BLaER1 (cell line): Measurements from ENCODE around the gene ITGA8.

Source experiments
- H3K27ac ChIP-seq: shearing (Covaris generic); formaldehyde crosslinking; 2 replicates; pipeline ENCODE4 v1.8.1; 2022
- H3K27me3 ChIP-seq: shearing (Covaris generic); formaldehyde crosslinking; 2 replicates; pipeline ENCODE4 v1.8.1; 2022
- H3K36me3 ChIP-seq: shearing (Covaris generic); formaldehyde crosslinking; 2 replicates; pipeline ENCODE4 v1.8.1; 2022
- H3K4me1 ChIP-seq: shearing (Covaris generic); formaldehyde crosslinking; 2 replicates; pipeline ENCODE4 v1.8.1; 2022
- H3K4me2 ChIP-seq: shearing (Covaris generic); formaldehyde crosslinking; 2 replicates; pipeline ENCODE4 v1.8.1; 2022
- H3K4me3 ChIP-seq: shearing (Covaris generic); formaldehyde crosslinking; 2 replicates; pipeline ENCODE4 v1.8.1; 2022
- H3K9ac ChIP-seq: shearing (Covaris generic); formaldehyde crosslinking; 2 replicates; pipeline ENCODE4 v1.8.1; 2022
- H3K9me3 ChIP-seq: shearing (Covaris generic); formaldehyde crosslinking; 2 replicates; pipeline ENCODE4 v1.8.1; 2022
- H4K20me1 ChIP-seq: shearing (Covaris generic); formaldehyde crosslinking; 2 replicates; pipeline ENCODE4 v1.8.1; 2022
- Cebpa-rat ChIP-seq: shearing (Covaris generic); IDR thresholded peaks from 2 replicates; pipeline ENCODE4 v1.8.1; 2022

Gene ITGA8

DNA sequence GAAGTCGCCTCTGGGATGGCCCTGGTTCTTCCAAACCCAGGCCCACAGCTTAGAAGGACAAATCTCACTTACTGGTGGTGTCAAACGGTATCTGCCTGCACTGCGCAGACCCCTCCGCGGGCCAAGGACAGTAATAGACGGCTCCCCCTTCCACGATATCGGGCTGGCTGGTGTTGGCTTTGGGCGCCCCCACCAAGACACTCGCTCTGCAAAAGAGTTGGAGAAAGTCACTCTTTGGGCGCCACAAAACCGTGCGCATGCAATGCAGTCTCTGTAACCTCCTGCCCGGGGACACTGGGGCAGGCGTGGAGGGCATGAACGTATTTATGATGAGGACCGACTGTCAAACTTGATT, 1.1 kb downstream of the ITGA8 start:
- TF ChIP-seq Cebpa-rat: no peak
- Histone ChIP-seq H3K27me3 (no peaks in the 10 kb centered on the region), H3K9me3 (no peaks in the 10 kb centered on the region), H4K20me1 (no peaks in the 10 kb centered on the region), H3K36me3 (peaks cover 17% of the 10 kb centered on the region; the same call in 1 of the 2 replicates), H3K4me2 (peak overlapping the region; percentile 87), H3K4me3 (peak overlapping the region; percentile 90), H3K27ac (peak overlapping the region; percentile 65), H3K4me1 (peaks cover 57% of the 10 kb centered on the region), H3K9ac (peak overlapping the region; percentile 75)

- no peak for TF ChIP-seq Cebpa-rat
- H3K27ac ChIP-seq: 0 out of 2 replicates have a peak overlapping the region, but pooled peaks have one; percentile 3
- peaks cover 46% of the 10 kb centered on the region for H3K36me3 ChIP-seq
- no peaks in the 10 kb centered on the region for H3K9me3 ChIP-seq
- H3K4me1 ChIP-seq: peaks cover 56% of the 10 kb centered on the region
- H3K4me3 ChIP-seq: peak overlapping the region; percentile 90
- peak overlapping the region; percentile 87 for H3K4me2 ChIP-seq
- H4K20me1 ChIP-seq: peaks cover 20% of the 10 kb centered on the region
- H3K27me3 ChIP-seq: no peaks in the 10 kb centered on the region
- 0 out of 2 replicates have a peak overlapping the region, but pooled peaks have one; percentile 64 for H3K9ac ChIP-seq
These were observed 4.0 kb downstream of the ITGA8 start for GRCh38 chr10:15715619-15716227.

DNA sequence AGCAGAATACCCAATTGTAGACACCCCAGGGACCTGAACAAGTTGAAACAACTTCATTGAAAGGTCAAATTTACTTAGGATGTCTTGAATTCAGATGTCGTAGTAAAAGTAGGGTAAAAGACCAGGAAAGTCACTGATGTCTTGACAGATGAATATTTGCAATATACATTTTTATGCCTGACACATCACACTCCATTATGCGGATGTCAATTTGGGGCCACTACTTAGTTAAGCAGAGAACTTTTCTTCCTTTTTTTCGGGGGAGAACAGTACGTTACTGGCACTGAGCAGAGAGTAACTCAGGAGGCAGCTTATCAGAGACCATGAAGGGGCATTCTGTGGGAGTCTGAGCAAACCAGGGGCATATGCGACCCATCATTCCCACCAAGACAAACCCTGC, 4.9 kb downstream of the ITGA8 start:
- Histone ChIP-seq H3K27me3 (no peaks in the 10 kb centered on the region), H3K4me3 (peak overlapping the region; percentile 90), H3K4me2 (peak overlapping the region; percentile 87), H4K20me1 (peaks cover 25% of the 10 kb centered on the region), H3K9me3 (no peaks in the 10 kb centered on the region), H3K27ac (peak overlapping the region; percentile 37; the same call in 1 of the 2 replicates), H3K9ac (peak overlapping the region; percentile 44), H3K4me1 (peaks cover 50% of the 10 kb centered on the region), H3K36me3 (peaks cover 52% of the 10 kb centered on the region)
- no peak for TF ChIP-seq Cebpa-rat

- Histone ChIP-seq H4K20me1 (peaks cover 37% of the 10 kb centered on the region), H3K27ac (no peak overlapping the region), H3K9me3 (no peaks in the 10 kb centered on the region), H3K4me1 (peaks cover 50% of the 10 kb centered on the region), H3K4me2 (peak overlapping the region; percentile 87), H3K27me3 (no peaks in the 10 kb centered on the region), H3K4me3 (no peak overlapping the region), H3K9ac (no peak overlapping the region), H3K36me3 (peaks cover 71% of the 10 kb centered on the region)
- no peak for TF ChIP-seq Cebpa-rat
These were observed 6.8 kb downstream of the ITGA8 start for GRCh38 chr10:15712883-15713282.

GRCh38 chr10:15710455-15710854, 9.3 kb downstream of the ITGA8 start:
- TF ChIP-seq Cebpa-rat: no peak
- Histone ChIP-seq H3K4me2 (no peak overlapping the region), H4K20me1 (peaks cover 43% of the 10 kb centered on the region), H3K27me3 (no peaks in the 10 kb centered on the region), H3K4me3 (no peak overlapping the region), H3K36me3 (peaks cover 93% of the 10 kb centered on the region), H3K9me3 (peaks cover 6% of the 10 kb centered on the region; the same call in 1 of the 2 replicates), H3K9ac (no peak overlapping the region), H3K4me1 (peaks cover 33% of the 10 kb centered on the region), H3K27ac (no peak overlapping the region)

- H3K27me3 ChIP-seq: no peaks in the 10 kb centered on the region
- H3K9me3 ChIP-seq: peaks cover 6% of the 10 kb centered on the region; the same call in 1 of the 2 replicates
- H3K9ac ChIP-seq: no peak overlapping the region
- H3K4me3 ChIP-seq: no peak overlapping the region
- no peak overlapping the region for H3K27ac ChIP-seq
- peaks cover 71% of the 10 kb centered on the region for H4K20me1 ChIP-seq
- no peak for TF ChIP-seq Cebpa-rat
- H3K36me3 ChIP-seq: peaks cover 91% of the 10 kb centered on the region
- H3K4me1 ChIP-seq: no peaks in the 10 kb centered on the region
- no peak overlapping the region for H3K4me2 ChIP-seq
These were observed 14.4 kb downstream of the ITGA8 start for GRCh38 chr10:15705298-15705697.

GRCh38 chr10:15704581-15704968, 15.1 kb downstream of the ITGA8 start:
- no peak for TF ChIP-seq Cebpa-rat
- Histone ChIP-seq H3K4me3 (no peak overlapping the region), H3K9me3 (peaks cover 8% of the 10 kb centered on the region), H3K4me1 (no peaks in the 10 kb centered on the region), H3K27me3 (no peaks in the 10 kb centered on the region), H3K4me2 (no peak overlapping the region), H3K9ac (no peak overlapping the region), H3K36me3 (peaks cover 95% of the 10 kb centered on the region), H3K27ac (no peak overlapping the region), H4K20me1 (peaks cover 76% of the 10 kb centered on the region)

DNA sequence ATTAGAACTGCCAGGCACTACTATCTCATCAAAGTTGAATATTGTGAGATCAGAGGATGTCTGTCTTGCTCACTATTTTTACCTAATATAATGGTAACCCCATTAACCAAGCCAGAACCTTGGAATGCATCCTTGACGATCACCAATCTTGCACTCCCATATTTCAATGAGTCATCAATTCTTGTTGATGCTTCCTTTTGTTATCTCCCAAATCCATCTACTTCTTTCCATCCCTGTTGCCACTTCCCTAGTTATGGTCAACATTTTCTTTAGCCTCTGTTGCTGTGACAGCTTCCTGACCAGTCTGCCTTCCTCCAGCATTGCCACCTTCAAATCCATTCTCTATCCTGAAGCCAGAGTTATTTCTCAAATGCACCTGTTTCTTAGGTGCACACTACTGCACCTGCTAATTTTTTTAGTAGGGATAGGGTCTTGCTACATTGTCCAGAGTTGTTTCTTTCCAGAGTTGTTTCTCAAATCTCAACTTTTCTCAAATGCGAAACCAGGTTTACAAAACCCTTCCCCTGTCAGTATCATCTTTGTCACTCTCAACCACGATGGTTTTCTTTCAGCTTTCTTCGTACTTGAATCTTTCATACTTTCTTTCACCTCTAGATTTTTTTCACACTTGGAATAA, 15.7 kb downstream of the ITGA8 start:
- no peak overlapping the region for H3K9ac ChIP-seq
- no peak overlapping the region for H3K4me3 ChIP-seq
- H4K20me1 ChIP-seq: peaks cover 74% of the 10 kb centered on the region
- H3K9me3 ChIP-seq: peaks cover 10% of the 10 kb centered on the region
- no peak for TF ChIP-seq Cebpa-rat
- no peak overlapping the region for H3K27ac ChIP-seq
- H3K36me3 ChIP-seq: peaks cover 94% of the 10 kb centered on the region
- no peaks in the 10 kb centered on the region for H3K4me1 ChIP-seq
- H3K4me2 ChIP-seq: no peak overlapping the region
- no peaks in the 10 kb centered on the region for H3K27me3 ChIP-seq

DNA sequence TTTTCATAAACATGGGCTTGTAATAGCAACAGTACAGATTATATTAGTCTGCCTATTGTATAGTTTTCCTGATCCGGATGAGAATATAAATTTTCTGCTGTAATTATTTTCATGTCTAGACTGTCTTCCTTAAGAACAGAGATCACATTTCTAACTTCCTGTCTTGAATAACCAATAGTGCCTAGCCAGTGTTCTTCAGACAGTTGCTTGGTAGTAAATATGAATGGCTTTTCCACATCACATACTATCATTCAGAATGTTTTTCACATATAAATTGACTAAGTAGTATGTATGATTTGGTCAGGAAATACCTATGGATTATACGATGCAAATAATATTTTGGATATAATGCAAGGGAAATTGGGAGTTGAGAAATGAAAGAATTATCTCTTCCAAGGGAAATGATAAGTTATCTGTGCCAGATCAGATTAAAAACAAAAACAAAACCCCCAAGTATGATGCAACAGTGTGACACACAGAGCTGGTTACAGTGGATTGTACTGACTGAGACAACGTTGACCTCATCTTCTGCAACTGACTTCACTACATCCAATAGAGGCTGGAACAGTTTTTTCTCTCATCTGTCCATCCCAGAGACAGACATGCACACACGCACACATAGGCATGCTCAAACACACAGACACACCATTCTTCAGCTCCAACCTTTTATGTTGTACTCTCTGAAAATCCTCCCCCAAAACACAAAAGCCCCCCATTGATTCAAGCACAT, 16.4 kb downstream of the ITGA8 start:
- TF ChIP-seq Cebpa-rat: peak; percentile 23; the same call in 1 of the 2 replicates
- Histone ChIP-seq H3K4me1 (no peaks in the 10 kb centered on the region), H3K27me3 (no peaks in the 10 kb centered on the region), H3K9ac (no peak overlapping the region), H3K4me3 (no peak overlapping the region), H3K27ac (no peak overlapping the region), H3K9me3 (peaks cover 18% of the 10 kb centered on the region), H3K36me3 (peaks cover 94% of the 10 kb centered on the region), H4K20me1 (peaks cover 68% of the 10 kb centered on the region), H3K4me2 (no peak overlapping the region)
